OCI-LY1 (cell line): ENCODE results near the gene CTNND2.

Source experiments
- H2AFZ ChIP-seq: fragments of 200-600 bp; sonication (generic), shearing (Covaris generic); 2 replicates; pipeline ENCODE4 v1.6.0; 2014; ENCODE audit warnings: antibody characterized with exemption, mild to moderate bottlenecking, low read length
- H3F3A ChIP-seq: fragments of 200-600 bp; sonication (generic), shearing (Covaris generic); 2 replicates; pipeline ENCODE4 v1.6.0; 2014; ENCODE audit warnings: mild to moderate bottlenecking, antibody characterized with exemption, low read length, moderate library complexity; ENCODE audit not compliant: insufficient read depth
- H3K27ac ChIP-seq: fragments of 200-600 bp; sonication (generic); 2 replicates; pipeline ENCODE4 v1.5.1; 2014; ENCODE audit warnings: low read length, mixed run types, mild to moderate bottlenecking, low read depth; ENCODE audit not compliant: poor library complexity, severe bottlenecking
- H3K27me3 ChIP-seq: fragments of 200-600 bp; sonication (generic); 2 replicates; pipeline ENCODE4 v1.6.0; 2014; ENCODE audit warnings: antibody characterized with exemption, mild to moderate bottlenecking, low read length, moderate library complexity; ENCODE audit not compliant: insufficient read depth
- H3K36me3 ChIP-seq: fragments of 200-600 bp; sonication (generic); 2 replicates; pipeline ENCODE4 v1.6.1; 2014; ENCODE audit warnings: mild to moderate bottlenecking, antibody characterized with exemption, low read length, moderate library complexity, mixed read lengths; ENCODE audit not compliant: insufficient read depth
- H3K4me1 ChIP-seq: fragments of 200-600 bp; sonication (generic); 2 replicates; pipeline ENCODE4 v1.5.1; 2014; ENCODE audit warnings: mild to moderate bottlenecking, low read length, moderate library complexity; ENCODE audit not compliant: insufficient read depth, severe bottlenecking
- H3K4me2 ChIP-seq: fragments of 200-600 bp; sonication (generic), shearing (Covaris generic); 2 replicates; pipeline ENCODE4 v1.6.1; 2014; ENCODE audit warnings: low read length
- H3K4me3 ChIP-seq: fragments of 200-600 bp; sonication (generic); 2 replicates; pipeline ENCODE4 v1.5.1; 2014; ENCODE audit warnings: low read length, low read depth, mild to moderate bottlenecking, mixed read lengths; ENCODE audit not compliant: poor library complexity, severe bottlenecking
- H3K79me2 ChIP-seq: fragments of 200-600 bp; shearing (Covaris generic); 2 replicates; pipeline ENCODE4 v1.6.1; 2016; ENCODE audit warnings: mixed run types, low read length, mixed read lengths; ENCODE audit not compliant: insufficient read depth
- H3K9ac ChIP-seq: fragments of 200-600 bp; sonication (generic), shearing (Covaris generic); 2 replicates; pipeline ENCODE4 v1.6.1; 2014; ENCODE audit warnings: mild to moderate bottlenecking, low read length, mixed read lengths
- H3K9me2 ChIP-seq: fragments of 200-600 bp; sonication (generic), shearing (Covaris generic); 2 replicates; pipeline ENCODE4 v1.6.1; 2014; ENCODE audit warnings: low read depth, mild to moderate bottlenecking, low read length, mixed read lengths
- H3K9me3 ChIP-seq: fragments of 200-600 bp; shearing (Covaris generic); 2 replicates; pipeline ENCODE4 v1.6.1; 2014; ENCODE audit warnings: low read length, mixed read lengths
- H4K20me1 ChIP-seq: fragments of 200-600 bp; sonication (generic), shearing (Covaris generic); 2 replicates; pipeline ENCODE4 v1.6.0; 2016; ENCODE audit warnings: mild to moderate bottlenecking, low read length; ENCODE audit not compliant: insufficient read depth
- EZH2 ChIP-seq: fragments of 200-600 bp; sonication (generic), shearing (Covaris generic); IDR thresholded peaks from 2 replicates; pipeline ENCODE4 v1.8.0; 2017; ENCODE audit warnings: borderline replicate concordance, mixed run types, mild to moderate bottlenecking, antibody characterized with exemption, low read length, moderate library complexity, mixed read lengths
- TF ChIP-seq, protein P1 (sequence below): fragments of 200-600 bp; sonication (generic), shearing (Covaris generic); IDR thresholded peaks from 2 replicates; pipeline ENCODE4 v1.5.1; 2017; ENCODE audit warnings: mild to moderate bottlenecking, antibody characterized with exemption, low read length, moderate library complexity, mixed read lengths

The CTNND2 gene

DNA sequence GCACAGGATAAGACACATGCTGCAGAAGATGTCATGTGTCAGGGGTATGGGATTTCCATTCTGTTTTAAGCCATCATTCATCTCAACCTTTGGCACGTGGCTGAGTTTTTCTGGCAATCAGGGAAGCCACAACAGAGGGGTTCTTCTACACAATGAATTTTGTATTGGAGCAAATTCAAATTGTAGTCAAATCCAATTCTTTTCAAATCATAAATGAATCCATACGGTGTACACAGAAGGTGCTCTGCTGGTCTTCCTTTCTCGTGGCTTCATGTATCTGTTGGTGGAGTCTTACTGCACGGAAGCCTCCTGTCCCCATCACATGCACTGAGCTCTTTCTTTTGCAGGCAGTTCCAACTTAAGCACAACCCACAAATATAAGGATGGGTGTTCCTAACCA is 706.5 kb downstream of the CTNND2 start:
- H3F3A ChIP-seq: no peaks in the 10 kb centered on the region
- no peak for TF ChIP-seq EZH2
- TF ChIP-seq, protein P1, sequence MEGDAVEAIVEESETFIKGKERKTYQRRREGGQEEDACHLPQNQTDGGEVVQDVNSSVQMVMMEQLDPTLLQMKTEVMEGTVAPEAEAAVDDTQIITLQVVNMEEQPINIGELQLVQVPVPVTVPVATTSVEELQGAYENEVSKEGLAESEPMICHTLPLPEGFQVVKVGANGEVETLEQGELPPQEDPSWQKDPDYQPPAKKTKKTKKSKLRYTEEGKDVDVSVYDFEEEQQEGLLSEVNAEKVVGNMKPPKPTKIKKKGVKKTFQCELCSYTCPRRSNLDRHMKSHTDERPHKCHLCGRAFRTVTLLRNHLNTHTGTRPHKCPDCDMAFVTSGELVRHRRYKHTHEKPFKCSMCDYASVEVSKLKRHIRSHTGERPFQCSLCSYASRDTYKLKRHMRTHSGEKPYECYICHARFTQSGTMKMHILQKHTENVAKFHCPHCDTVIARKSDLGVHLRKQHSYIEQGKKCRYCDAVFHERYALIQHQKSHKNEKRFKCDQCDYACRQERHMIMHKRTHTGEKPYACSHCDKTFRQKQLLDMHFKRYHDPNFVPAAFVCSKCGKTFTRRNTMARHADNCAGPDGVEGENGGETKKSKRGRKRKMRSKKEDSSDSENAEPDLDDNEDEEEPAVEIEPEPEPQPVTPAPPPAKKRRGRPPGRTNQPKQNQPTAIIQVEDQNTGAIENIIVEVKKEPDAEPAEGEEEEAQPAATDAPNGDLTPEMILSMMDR: no peak
- no peaks in the 10 kb centered on the region for H3K79me2 ChIP-seq
- H3K27me3 ChIP-seq: no peaks in the 10 kb centered on the region
- no peaks in the 10 kb centered on the region for H3K9me3 ChIP-seq
- no peak overlapping the region for H3K4me2 ChIP-seq
- no peaks in the 10 kb centered on the region for H3K9me2 ChIP-seq
- H3K36me3 ChIP-seq: no peaks in the 10 kb centered on the region
- H3K4me1 ChIP-seq: no peaks in the 10 kb centered on the region
- H3K27ac ChIP-seq: no peak overlapping the region
- H3K9ac ChIP-seq: no peak overlapping the region
- H2AFZ ChIP-seq: no peak overlapping the region
- no peaks in the 10 kb centered on the region for H4K20me1 ChIP-seq
- no peak overlapping the region for H3K4me3 ChIP-seq

DNA sequence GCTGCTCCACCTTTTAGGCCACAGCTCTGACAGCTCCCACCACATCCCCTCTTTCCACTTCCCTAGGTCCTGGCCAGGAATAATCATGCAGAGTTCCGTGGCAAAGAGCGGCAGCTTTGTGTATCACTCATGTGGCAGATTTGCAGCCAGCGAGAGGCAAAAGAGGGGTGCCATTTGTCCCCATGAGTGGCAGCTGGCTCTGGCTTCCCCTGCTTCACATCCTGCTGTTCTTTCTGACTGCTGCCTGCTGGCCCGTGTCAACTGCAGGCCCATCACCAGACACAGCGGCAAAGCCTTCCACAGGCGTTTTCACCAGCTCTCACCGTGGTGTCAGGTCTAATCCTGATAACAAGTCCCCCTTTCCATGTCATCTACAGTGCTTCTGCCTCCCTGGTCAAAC is 712.6 kb downstream of the CTNND2 start:
- no peaks in the 10 kb centered on the region for H4K20me1 ChIP-seq
- TF ChIP-seq EZH2: no peak
- no peaks in the 10 kb centered on the region for H3F3A ChIP-seq
- no peaks in the 10 kb centered on the region for H3K27me3 ChIP-seq
- H3K4me2 ChIP-seq: no peak overlapping the region
- H2AFZ ChIP-seq: no peak overlapping the region
- no peak overlapping the region for H3K4me3 ChIP-seq
- H3K9ac ChIP-seq: no peak overlapping the region
- no peaks in the 10 kb centered on the region for H3K9me2 ChIP-seq
- H3K9me3 ChIP-seq: no peaks in the 10 kb centered on the region
- H3K36me3 ChIP-seq: no peaks in the 10 kb centered on the region
- H3K4me1 ChIP-seq: no peaks in the 10 kb centered on the region
- no peaks in the 10 kb centered on the region for H3K79me2 ChIP-seq
- no peak overlapping the region for H3K27ac ChIP-seq

DNA sequence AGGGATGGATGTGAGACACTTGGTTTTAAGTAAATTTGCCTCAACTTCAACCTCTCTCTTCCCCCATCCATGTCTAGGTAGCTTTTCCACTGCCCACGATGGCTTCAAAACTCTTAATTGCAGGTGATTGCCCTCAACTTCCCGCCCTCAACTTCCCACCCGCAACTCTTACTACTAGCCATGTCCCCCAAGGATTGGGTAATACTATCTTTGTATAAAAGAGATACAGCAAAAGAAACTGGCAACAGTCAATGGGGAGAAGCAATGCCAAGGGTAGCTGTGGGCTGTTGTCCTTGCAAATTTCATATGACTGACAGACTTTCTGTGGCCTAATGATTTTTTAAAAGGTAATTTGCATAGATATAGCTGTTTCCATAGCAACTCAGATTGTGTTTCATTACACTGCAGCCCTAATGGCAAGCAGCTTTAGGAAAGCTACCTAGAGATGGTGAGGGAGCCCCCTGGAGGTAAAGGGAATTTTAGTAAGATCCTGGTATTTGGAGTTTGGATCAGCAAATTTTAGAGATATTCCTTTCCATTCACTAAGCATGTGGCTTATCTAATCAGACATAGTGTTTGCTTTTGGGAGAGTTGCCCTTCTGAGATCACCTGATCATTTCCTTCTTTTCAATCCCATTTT is 721.7 kb downstream of the CTNND2 start:
- Histone ChIP-seq H3K9ac (no peak overlapping the region), H3K27me3 (no peaks in the 10 kb centered on the region), H3K36me3 (no peaks in the 10 kb centered on the region), H3K9me3 (no peaks in the 10 kb centered on the region), H4K20me1 (no peaks in the 10 kb centered on the region), H3K4me2 (no peak overlapping the region), H3K4me1 (no peaks in the 10 kb centered on the region), H3K27ac (no peak overlapping the region), H3K4me3 (no peak overlapping the region), H2AFZ (no peak overlapping the region), H3K9me2 (no peaks in the 10 kb centered on the region), H3K79me2 (no peaks in the 10 kb centered on the region), H3F3A (no peaks in the 10 kb centered on the region)
- TF ChIP-seq, protein P1: peak; percentile 37
- TF ChIP-seq EZH2: no peak

DNA sequence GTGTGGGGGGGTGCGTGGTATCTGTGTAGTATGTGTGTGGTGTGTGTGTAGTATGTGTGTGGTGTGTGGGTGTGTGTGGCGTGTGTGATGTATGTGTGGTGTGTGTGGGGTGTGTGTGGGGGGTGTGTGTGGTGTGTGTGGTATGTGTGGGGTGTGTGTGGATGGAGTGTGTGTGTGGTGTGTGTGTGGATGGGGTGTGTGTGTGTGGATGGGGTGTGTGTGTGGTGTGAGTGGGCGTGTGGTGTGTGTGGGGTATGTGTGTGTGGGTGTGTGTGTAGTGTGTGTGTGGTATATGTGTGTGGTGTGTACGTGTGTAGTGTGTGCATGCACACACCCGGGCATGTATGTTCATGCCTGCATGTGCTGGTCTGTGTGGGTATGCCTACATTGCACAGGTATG is 722.3 kb downstream of the CTNND2 start:
- H3K36me3 ChIP-seq: no peaks in the 10 kb centered on the region
- H3K4me2 ChIP-seq: no peak overlapping the region
- H3K9ac ChIP-seq: no peak overlapping the region
- no peaks in the 10 kb centered on the region for H3K79me2 ChIP-seq
- no peak overlapping the region for H3K27ac ChIP-seq
- no peaks in the 10 kb centered on the region for H3K4me1 ChIP-seq
- H2AFZ ChIP-seq: no peak overlapping the region
- no peaks in the 10 kb centered on the region for H4K20me1 ChIP-seq
- no peak for TF ChIP-seq EZH2
- TF ChIP-seq, protein P1: no peak
- no peaks in the 10 kb centered on the region for H3F3A ChIP-seq
- H3K27me3 ChIP-seq: no peaks in the 10 kb centered on the region
- H3K9me2 ChIP-seq: no peaks in the 10 kb centered on the region
- no peaks in the 10 kb centered on the region for H3K9me3 ChIP-seq
- H3K4me3 ChIP-seq: no peak overlapping the region
